Fibroblast of pulmonary artery (primary cell): ENCODE data around the gene ARIH1.
"Not testable (repeated sequence)": the region's sequence is repeated elsewhere in the genome, so short reads cannot be mapped to it uniquely, and the experiment has no call there.

Experiments used
- DNase-seq: peaks from one replicate; pipeline ENCODE4 v3.0.0-alpha.2; 2010; ENCODE audit warnings: low read depth
- H3K4me3 ChIP-seq: replicated peaks from 2 replicates; pipeline ENCODE4 v1.5.1; 2011; ENCODE audit warnings: low read depth, mild to moderate bottlenecking, control low read depth, low read length, moderate library complexity
- TF ChIP-seq, protein P1 (sequence below): IDR thresholded peaks from 2 replicates; pipeline ENCODE4 v1.5.1; 2011; ENCODE audit warnings: mild to moderate bottlenecking, control low read depth, low read length, inconsistent platforms; ENCODE audit errors: missing control alignments

The ARIH1 gene

GRCh38 chr15:72616491-72617210 is 142.5 kb downstream of the ARIH1 start:
- no peak overlapping the region for H3K4me3 ChIP-seq
- DNase-seq: no peak
- TF ChIP-seq, protein P1, sequence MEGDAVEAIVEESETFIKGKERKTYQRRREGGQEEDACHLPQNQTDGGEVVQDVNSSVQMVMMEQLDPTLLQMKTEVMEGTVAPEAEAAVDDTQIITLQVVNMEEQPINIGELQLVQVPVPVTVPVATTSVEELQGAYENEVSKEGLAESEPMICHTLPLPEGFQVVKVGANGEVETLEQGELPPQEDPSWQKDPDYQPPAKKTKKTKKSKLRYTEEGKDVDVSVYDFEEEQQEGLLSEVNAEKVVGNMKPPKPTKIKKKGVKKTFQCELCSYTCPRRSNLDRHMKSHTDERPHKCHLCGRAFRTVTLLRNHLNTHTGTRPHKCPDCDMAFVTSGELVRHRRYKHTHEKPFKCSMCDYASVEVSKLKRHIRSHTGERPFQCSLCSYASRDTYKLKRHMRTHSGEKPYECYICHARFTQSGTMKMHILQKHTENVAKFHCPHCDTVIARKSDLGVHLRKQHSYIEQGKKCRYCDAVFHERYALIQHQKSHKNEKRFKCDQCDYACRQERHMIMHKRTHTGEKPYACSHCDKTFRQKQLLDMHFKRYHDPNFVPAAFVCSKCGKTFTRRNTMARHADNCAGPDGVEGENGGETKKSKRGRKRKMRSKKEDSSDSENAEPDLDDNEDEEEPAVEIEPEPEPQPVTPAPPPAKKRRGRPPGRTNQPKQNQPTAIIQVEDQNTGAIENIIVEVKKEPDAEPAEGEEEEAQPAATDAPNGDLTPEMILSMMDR: no peak

DNA sequence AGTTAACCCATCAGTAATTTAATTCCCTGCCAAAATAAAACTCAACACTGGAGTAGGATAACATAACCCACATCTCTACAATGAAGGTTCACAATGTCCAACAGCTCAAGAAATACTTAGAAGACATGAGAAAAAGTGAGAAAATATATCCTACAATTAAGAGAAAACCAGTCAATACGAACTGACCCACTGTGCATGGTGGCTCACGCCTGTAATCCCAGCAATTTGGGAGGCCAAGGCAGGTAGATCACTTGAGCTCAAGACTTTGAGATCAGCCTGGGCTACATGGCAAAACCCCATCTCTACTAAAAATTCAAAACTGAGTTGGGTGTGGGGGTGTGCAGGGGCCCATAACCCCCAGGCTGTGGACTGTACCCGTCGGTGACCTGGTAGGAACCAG is 149.7 kb downstream of the ARIH1 start:
- DNase-seq, H3K4me3 ChIP-seq: not testable (repeated sequence)

DNA sequence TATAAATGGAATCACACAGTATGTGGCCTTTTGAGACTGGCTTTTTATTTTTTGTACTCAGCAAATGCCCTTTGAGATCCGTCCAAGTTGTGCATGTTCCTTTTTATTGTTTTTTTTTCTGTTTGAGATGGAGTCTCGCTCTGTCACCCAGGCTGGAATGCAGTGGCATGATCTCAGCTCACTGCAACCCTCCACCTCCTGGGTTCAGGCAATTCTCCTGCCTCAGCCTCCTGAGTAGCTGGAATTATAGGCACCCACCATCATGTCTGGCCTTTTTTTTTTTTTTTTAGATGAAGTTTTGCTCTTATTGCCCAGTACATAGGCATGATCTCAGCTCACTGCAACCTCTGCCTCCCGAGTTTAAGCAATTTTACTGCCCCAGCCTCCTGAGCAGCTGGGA is 152.0 kb downstream of the ARIH1 start:
- H3K4me3 ChIP-seq, DNase-seq: not testable (repeated sequence)

DNA sequence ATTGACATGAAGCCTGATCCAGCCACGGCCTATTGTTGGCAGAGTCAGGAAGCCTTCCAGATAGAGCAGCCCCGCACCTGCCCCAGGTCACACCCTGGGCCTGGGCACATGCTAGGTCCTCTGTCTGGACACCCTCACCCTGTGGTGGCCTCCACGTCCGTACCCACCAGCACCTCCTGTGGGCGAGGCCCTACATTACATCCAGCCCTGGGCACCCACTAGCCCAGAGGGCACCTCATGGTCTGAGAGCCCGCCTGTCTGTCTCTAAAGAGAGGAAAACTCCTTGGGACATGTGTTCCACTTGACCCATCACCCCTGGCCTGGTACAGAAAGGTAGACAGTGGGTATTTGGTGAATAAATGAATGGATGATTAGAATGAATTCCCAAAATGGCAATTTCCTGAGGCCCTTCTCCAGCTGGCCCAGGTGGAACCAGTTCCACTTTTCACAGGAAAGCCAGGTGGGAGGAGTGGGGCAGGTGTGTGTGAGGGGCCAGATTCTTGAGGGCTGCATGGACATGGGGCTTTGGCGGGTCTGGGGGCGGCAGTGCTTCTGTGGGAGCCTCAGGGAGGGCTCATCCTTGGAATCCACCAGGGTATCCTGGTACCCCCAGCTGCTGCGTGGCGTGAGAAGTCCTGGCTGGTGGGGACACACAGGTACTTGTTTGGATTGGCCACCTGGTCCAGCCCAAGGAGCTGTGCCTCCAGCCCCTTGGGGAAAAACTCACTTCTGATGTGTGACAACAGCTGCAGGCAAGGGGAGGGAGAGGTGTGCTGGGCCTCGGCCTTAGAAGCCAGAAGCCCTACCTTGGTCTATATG is 154.3 kb downstream of the ARIH1 start:
- DNase-seq, H3K4me3 ChIP-seq: not testable (repeated sequence)

DNA sequence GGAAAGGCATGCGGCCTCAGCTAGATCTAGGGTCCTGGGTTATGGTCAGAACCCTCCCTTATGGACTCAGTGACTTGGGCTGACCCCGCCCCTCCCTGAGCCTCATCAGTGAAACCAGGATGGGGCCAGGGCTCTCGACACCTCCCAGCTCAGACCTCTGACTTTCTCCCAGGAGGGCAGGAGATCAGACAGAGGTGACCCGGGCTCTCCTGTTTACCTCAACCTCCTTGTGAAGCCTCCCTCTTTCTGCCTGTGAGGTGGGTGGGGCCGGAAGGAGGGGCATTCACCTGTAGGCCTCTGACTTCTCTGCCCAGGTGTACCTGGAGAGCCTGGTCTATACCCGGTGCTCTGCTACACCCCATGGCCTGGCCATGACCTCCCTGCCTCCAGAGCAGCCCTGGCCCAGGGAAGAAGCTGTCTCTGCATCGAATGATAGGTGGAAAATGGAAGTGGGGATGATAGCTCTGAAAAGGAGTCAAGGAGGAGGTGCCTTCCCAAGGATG is 155.0 kb downstream of the ARIH1 start:
- DNase-seq, H3K4me3 ChIP-seq: not testable (repeated sequence)

DNA sequence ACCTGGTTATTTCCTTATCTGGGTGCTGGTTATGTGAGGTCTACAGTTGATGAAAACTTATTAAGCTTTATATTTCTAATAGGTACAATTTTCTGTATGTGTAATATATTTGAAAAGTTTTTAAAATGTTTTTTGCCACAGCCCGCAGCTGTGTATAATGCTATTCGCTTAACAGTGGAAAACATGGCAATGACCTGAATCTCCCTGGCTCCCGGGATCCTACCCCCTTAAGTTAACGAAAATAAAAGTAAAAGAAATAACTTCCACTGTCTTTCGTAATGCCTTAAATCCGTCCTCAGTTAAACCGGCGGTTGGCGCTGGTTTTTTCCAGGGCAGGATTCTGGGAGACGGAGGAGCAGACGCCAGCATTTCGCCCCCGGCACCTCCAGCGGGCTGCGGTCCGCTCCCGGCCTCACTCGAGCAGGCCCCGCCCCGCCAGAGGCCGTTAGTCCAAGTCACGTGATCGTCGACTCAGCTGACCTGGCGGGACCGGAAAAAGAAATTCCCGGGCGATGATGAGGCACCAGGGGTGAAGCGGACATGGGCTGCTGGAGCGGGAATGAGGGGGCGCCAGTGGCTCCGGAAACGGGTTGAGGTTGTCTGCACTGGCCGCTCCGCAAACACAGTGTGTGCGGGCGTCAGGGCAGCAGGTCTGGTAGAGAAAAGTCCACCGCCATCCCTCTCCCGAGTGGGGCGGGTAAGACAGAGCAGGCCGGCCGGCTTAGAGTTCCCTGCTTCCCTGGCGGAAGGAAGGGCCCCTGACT is 162.6 kb downstream of the ARIH1 start:
- peak overlapping the region; percentile 43 for H3K4me3 ChIP-seq
- peak; percentile 74 for DNase-seq

DNA sequence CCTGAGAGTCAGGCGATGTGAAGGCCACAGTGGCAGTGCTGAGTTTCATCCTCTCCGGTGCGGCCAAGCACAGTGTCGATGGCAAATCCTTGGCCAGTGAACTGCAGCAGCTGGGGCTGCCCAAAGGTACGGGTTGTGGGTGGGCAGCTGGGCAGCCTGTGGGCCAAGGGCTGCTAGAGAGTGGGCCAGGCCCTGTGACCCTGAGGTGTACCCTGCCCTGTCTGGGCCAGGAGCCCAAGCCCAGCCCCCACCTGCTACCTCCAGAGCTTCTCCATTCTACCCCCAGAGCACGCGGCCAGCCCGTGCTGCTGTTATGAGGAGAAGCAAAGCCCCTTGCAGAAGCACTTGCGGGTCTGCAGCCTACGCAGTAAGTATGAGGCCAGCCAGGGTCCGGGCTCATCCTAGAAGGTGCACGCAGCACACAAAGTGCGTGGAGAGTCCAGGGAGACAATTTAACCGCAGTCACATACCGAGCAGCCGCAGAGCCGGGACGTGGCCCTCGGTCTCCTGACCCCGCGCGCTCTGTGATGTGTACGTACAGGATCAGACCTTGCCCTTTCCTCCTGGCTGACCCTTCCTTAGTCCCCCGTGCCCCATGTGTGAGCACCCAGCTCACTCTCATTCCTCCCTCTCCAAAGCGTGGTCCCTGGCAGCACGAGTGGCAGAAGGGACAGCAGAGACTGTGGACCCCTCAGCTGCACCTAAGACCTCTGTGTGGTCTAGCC is 165.8 kb downstream of the ARIH1 start:
- not testable (repeated sequence) for DNase-seq, H3K4me3 ChIP-seq

GRCh38 chr15:72642271-72642670 is 168.1 kb downstream of the ARIH1 start:
- not testable (repeated sequence) for H3K4me3 ChIP-seq, DNase-seq

- DNase-seq, H3K4me3 ChIP-seq: not testable (repeated sequence)
Observed at GRCh38 chr15:72648631-72649253, 174.6 kb downstream of the ARIH1 start.
